Measurements from ENCODE around the gene DGCR2.
"Not testable (repeated sequence)": the region's sequence is repeated elsewhere in the genome, so short reads cannot be mapped to it uniquely, and the experiment has no call there.

DGCR2 gene

GRCh38 chr22:19038164-19038546 lies 84.1 kb downstream of the DGCR2 start:
- no peak for DNase-seq

GRCh38 chr22:19037282-19038163 lies 84.7 kb downstream of the DGCR2 start:
- DNase-seq = no peak

- DNase-seq = no peak
Measured at GRCh38 chr22:19036523-19037273, 85.5 kb downstream of the DGCR2 start.

GRCh38 chr22:19036229-19036522 lies 86.0 kb downstream of the DGCR2 start:
- DNase-seq = no peak

GRCh38 chr22:19035474-19036228 lies 86.6 kb downstream of the DGCR2 start:
- DNase-seq = no peak

- DNase-seq = not testable (repeated sequence)
Measured at GRCh38 chr22:19035126-19035473, 87.1 kb downstream of the DGCR2 start.

- DNase-seq = not testable (repeated sequence)
Measured at GRCh38 chr22:19034724-19035120, 87.5 kb downstream of the DGCR2 start.

GRCh38 chr22:19034031-19034723 lies 88.0 kb downstream of the DGCR2 start:
- DNase-seq = not testable (repeated sequence)

- DNase-seq = not testable (repeated sequence)
Measured at GRCh38 chr22:19033568-19033905, 88.7 kb downstream of the DGCR2 start.

- DNase-seq = not testable (repeated sequence)
Measured at GRCh38 chr22:19032898-19033567, 89.2 kb downstream of the DGCR2 start.

- DNase-seq = not testable (repeated sequence)
Measured at GRCh38 chr22:19032156-19032785, 89.9 kb downstream of the DGCR2 start.

GRCh38 chr22:19030889-19031252 lies 91.3 kb downstream of the DGCR2 start:
- not testable (repeated sequence) for DNase-seq

- not testable (repeated sequence) for DNase-seq
Measured at GRCh38 chr22:19030226-19030888, 91.9 kb downstream of the DGCR2 start.

- not testable (repeated sequence) for DNase-seq
Measured at GRCh38 chr22:19029113-19030103, 92.8 kb downstream of the DGCR2 start.

- DNase-seq = not testable (repeated sequence)
Measured at GRCh38 chr22:19028060-19028455, 94.2 kb downstream of the DGCR2 start.

- DNase-seq = not testable (repeated sequence)
Measured at GRCh38 chr22:19027371-19028059, 94.7 kb downstream of the DGCR2 start.

GRCh38 chr22:19026080-19026479 lies 96.1 kb downstream of the DGCR2 start:
- DNase-seq = not testable (repeated sequence)

GRCh38 chr22:19024956-19025489 lies 97.2 kb downstream of the DGCR2 start:
- DNase-seq = not testable (repeated sequence)

GRCh38 chr22:19023931-19024330 lies 98.3 kb downstream of the DGCR2 start:
- DNase-seq = not testable (repeated sequence)

Measured in stimulated activated CD4-positive, alpha-beta T cell treated with anti-CD3 and anti-CD28 coated beads, Interleukin-15, amount 100 ng/mL, for 24 hours (primary cell).